ENCODE measurements around the gene LHCGR.
"Not testable (repeated sequence)": the region's sequence is repeated elsewhere in the genome, so short reads cannot be mapped to it uniquely, and the experiment has no call there.

LHCGR gene

DNA sequence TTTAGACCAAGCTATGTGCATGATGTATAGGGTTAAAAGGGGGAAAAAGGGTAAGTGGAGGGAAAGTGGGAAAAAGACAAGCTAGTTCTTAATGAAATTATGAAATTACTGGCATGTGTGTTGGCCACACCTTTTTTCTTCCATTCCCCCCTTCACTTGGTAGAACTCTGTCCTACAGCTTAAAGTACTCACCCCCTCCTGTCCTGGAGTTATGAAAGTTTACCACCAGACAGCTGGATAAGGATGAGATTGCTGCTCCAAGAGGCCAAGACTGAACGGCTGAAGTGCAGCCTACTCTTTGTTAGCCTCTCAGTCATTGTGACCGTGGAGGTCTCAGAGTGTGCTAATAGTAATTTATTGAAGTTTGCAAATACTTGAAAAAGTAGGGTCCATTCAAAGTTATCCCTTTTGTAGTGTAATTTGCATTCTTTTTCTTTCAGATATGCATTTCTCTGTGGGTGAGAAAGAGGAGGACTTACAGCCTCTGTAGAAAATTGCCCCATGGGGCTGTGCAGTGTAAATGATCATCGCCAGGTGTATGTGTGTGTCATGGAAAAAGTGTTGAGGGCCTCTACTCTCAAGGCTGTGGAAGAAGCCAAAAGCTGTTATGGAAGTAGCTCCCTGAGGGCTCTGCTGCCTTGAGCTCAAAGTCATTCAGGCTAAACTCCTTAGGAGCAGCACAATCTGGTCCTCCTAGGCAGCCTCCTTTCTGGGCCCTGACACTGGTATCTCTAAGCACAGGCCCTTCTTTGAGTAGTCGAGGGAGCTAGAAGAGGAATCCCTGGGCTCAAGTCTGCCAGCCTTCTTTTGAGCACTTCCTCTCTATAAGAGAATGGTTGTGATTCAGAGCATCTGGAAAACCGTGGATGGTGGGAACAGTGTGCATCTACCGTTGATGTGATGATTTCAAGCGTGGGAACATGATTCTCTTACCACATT is 46.2 kb downstream of the LHCGR start:
- DNase-seq: no peak

DNA sequence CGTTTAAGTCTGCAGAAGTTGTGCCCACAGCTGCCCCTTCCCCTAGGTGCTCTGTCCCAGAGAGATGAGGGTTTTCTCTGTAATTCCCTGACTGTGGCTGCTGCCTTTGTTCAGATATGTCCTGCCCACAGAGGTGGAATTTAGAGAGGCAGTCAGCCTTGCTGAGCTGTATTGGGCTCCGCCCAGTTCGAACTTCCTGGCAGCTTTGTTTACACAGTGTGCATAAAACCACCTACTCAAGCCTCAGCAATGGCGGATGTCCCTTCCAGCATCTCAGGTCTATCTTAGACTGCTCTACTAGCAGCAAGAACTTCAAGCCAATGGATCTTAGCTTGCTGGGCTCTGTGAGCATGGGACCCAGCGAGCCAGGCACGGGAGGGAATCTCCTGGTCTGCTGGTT is 48.1 kb downstream of the LHCGR start:
- no peak for DNase-seq

DNA sequence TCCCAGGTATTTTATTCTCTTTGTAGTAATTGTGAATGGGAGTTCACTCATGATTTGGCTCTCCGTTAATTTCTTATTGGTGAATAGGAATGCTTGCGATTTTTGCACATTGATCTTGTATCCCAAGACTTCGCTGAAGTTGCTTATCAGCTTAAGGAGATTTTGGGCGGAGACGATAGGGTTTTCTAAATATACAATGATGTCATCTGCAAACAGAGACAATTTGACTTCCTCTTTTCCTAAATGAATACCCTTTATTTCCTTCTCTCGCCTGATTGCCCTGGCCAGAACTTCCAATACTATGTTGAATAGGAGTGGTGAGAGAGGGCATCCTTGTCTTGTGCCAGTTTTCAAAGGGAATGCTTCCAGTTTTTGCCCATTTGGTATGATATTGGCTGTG is 51.9 kb downstream of the LHCGR start:
- DNase-seq: not testable (repeated sequence)

DNA sequence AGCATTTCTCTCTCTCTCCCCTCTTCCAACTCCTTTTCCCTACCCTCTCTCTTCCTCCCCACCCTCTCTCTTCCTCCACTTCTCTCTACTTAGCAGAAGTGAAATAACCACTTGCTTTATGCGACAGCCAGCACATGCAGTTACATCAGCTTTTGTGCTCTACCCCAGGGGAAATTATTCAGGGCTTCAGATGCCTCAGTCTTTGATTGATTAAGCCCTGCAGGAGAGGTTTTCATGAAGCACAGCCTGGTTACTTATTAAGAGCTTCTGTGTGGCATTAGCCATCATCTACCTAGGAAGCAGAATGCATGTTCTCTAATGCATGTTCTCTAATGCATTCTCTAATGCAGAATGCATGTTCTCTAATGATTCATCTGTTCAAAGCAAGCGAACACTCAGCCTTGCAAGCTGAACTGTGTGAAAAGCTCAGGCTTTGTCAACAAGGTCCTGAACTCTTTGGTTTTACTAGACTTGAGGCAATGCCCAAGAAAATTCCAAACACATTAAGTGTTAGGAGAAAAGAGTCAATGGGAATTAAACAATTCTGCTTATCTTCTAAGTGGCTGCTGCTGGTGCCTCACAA is 56.1 kb downstream of the LHCGR start:
- DNase-seq: no peak

DNA sequence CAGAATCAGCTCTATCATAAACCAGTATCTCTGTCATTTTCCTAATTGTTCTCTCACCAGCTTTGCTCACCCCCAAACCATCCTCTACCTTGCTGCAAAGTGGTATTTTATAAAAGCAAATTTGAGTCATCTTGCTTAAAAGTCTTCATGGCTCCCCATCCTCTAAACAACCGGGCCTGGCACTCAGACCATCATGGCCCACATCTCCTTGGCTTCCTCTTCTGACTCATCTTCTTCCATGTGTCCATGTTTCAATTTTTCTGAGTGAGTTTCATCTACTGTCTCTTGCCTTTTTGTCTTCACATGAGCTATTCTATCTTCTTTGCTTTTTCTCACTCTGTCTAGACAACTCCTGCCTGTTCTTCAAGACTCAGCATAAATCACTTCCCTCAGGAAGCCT is 58.6 kb downstream of the LHCGR start:
- no peak for DNase-seq

DNA sequence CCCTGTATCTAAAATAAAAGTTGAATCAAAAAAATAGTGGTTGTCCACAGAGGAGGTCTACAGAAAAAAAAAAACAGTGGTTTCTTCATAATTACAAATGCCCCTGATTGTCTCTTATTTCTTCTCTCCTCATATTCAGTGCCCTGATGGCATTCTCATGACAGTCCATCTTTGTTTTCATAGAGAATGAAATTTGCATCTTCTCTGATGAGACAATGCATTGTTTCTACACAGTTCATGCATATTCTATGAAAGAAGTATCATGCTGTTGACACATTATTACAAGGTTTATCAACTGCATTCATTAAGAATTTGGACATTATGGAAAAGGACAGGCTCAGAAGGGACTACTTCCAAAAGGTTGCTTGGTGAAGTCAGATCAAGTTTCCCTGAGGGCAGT is 59.5 kb downstream of the LHCGR start:
- no peak for DNase-seq

DNA sequence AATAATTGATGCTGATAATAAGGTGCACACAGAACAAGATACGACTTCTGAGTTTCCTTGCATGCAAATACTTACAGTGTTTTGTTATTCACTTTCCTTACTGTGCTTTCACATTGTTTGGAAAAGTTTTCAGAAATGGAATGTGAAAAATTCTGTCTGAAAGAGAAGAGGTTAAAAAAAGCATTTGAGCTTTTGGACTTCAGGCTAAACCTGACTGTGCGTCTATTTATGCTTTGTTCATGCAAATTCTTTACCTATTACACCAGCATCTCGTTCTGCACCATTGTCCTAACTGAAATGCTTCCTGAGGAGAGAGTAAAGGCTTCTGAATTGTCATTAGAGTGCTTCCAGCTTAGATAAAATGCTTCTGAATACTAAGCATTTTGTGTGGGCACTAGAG is 61.4 kb downstream of the LHCGR start:
- no peak for DNase-seq

DNA sequence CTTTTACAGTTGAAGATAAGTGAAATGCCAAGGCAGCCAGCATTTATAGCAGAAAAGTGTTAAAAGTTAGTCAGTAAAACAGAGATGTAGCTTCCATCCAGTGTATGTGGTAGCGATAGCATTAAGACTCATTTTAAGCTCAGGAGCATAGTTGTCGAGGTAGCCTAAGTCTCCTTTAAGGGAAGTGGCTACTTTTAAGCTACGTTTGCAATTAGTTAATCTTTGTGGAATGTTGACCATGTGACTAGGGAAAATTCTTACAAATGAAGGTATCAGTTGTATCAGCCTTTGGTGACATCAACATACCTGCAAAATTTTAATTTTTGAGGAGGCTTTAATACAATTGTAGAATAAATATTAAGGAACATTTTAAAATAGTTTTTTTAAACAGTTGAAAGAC is 61.9 kb downstream of the LHCGR start:
- DNase-seq: no peak

DNA sequence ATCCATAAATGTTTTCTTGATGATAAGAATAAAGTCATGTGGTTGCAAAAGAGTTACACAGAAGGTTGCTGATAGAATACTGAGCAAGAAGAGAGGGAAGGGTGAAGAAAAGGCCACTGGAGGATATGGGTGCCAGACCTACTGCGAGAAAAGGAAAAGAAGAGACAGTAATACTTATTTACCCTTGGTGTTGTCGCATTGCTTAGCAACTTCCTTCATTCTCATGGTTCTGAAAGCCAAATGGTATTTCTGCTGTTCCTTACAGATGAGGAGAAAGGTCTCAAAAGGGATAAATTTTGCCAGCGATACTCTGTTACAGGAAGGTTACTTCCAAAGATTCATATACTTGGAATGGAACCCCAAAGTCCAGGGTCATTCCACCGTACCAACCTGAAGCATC is 62.5 kb downstream of the LHCGR start:
- DNase-seq: no peak

DNA sequence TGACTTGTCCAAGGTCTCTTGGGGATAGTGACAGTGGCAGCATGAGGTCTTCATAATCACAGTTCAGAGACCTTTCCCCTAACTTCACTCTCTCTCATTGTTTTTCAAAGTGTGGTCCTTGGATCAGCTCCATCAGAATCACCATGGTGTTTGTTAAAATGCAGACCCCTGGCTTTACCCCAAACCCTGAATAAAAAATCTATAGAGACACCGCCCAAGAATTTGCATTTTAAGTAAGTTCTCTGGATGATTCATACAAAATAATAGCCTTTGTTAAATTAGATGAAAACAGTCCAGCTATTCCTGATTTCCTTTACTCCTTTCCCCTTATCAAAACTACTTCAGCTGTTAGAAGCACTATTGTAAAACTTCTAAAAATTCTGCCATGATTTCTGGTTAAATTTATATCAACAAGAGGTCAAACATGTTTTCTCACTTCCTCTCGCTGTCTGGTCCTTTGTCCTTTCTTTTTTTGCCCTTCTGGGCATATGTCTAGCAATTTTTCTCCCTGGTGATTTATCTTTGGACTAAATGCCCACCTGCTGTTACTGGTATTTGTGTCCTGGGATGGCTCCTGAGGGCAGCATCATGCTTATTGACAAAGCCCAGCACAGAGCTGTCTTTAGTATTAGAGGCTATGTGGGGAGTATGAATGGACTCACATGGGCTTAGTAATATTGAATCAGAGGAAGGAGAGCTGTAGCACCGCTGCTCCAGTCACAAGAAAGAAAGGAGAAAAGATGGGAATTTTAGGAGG is 63.4 kb downstream of the LHCGR start:
- no peak for DNase-seq

DNA sequence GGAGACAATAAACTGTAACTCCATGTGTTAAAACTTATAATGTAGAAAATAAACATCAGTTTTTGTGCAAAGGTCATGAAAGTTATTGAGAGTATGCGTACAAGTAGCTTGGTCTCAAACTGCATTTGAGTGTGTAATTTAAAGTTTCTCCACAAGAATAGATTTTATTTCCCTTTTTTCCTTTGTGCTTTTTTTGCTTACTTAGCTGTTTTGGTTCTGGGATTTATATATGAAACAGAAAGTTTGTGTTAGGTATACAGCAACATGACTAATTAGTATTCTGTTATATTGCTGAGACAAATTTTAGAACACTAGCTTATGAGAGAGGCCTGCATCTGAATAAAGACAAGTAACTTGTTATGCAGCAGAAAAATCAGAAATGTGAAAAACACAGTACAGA is 70.4 kb downstream of the LHCGR start:
- DNase-seq: no peak

DNA sequence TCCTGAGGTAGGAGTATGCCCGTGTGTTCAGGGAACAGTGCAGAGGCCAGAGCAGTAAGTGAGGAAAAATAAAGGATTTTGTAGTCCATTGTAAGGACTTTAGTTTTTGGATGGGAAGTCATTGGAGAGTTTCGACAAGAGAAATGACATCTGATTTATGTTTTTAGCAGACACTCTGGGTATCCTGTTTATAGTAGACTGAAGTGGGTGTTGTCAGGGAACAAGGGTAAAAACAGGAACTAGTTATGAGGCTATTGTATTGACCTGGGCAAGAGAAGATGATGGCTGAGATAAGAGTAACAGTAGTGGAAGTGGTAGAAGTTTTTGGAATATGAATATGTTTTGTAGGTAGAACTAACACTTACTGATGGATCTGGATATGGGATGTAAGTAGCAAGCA is 78.1 kb downstream of the LHCGR start:
- no peak for DNase-seq

DNA sequence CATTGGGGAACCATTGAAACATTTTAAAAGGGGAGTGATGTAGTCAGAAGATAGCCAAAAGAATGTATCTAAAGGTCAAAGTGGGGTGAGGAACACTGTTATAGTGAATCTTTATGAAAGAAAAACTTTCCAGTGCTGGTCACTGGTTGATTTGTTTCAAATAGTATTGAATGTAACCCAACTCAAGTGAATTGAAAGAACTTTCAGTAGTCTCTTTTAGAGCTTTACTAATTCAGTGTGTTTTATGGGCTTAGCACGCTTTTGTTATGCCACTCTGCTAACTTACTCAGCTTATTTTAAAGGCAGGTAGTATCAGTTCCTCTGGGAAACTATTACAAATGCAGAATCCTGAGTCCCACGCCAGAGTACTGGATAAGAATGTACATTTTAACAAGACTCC is 80.6 kb downstream of the LHCGR start:
- DNase-seq: no peak

DNA sequence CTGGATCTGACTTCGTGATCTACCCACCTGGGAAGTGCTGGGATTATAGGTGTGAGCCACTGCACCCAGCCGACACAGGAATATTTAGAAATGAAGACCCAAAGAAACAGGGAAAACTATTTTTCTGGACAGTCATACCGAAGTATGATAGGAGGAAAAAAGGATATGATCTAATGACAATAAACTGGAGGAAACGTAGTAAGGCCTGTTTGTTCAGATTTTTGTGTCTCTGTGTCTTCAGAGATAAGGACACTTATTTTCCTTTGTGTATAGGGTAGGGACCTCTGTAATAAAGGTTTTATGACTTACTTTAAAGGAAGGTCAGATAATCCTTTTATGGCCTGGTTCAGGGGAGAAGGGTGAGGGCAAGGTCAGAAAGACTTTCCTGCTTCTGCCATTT is 81.9 kb downstream of the LHCGR start:
- no peak for DNase-seq

DNA sequence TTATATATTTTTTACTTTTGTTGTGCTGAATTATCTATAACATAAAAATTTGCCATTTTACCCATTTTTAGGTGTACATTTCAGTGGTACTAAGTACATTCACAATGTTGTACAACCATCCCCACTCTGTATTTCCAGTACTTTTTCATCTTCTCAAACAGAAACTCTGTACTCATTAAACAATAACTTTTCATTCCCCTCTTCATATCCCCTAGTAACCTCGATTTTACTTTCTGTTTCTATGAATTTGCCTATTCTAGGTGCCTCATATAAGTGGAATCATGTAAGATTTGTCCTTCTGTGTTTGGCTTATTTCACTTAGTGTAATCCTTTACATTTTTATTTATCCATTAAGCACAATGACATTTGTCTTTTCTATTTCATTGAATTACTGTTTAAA is 86.5 kb downstream of the LHCGR start:
- no peak for DNase-seq

DNA sequence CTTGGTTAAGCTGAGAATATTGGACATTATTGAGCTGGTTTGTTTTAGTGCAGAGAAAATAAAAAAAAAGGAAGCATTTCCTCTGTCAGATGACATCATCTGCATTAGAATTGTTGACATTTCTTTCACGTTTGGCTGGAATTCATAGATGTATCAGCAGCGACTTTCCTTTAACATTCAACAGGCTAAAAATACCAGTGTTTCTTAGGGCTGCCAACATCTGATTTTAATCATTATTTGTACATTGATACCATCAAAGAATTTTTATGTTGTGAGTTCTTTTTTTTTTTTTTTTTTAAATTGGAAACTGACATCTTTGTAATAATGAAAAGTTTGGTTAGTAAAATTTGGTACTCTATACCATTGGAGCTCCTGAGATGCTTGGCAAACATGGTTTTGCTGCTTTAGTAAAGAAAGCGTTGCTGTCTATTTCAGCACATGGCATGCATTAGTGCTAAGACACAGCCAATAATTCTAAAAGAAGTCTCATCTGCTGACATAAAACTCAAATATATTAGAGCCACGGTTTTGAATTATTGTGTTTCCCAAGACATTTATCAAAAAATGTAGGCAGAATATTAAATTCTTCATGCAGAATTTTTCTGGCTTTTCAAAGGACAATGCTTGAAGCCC is 104.2 kb downstream of the LHCGR start:
- DNase-seq: no peak

DNA sequence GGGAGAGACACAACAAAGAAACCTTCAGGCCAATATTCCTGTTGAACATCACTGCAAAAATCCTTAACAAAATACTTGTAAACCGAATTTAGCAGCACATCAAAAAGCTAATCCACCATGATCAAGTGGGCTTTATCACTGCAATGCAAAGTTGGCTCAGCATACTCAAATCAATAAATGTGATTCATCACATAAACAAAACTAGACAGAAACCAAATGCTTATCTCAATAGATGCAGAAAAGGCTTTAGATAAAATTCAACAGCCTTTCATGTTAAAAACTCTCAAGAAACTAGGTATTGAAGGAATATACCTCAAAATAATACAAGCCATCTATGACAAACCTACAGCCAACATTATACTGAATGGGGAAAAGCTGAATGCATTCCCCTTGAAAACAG is 117.3 kb downstream of the LHCGR start:
- no peak for DNase-seq
